ENCODE results near the gene TMEM169. TPM values are rescaled to one million over a fixed set of nuclear protein-coding genes. Genes with fewer than 3 reads are reported as not detected.

The TMEM169 gene
- total and polyA plus RNA-seq, 2 of the 13 experiments (the other 11 are each of a cell fraction or from before 2014, with no cell fraction given): 1.5 to 4.5 TPM

DNA sequence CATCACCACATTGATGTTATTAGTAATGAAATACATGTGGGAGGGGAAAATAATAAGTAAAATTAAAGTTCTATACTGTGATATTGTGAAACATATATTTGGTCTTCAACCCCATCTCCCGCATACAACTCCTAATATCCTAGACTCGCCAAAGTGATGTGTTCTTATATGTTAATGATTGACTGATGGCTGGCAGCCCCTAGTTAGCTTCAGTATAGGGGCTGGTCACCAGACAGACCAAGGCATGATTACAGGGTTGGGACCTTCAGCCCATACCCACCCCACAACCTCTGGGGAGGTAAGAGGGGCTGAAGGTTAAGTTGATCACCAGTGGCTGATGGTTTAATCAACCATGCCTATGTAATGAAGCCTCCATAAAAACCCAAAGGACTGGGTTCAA lies 40.3 kb upstream of the TMEM169 start:
- FAIRE-seq: no peak
- H3K36me3 ChIP-seq (replicated peaks in 1 of 2; ENCODE audit: control insufficient read depth in 1 of 2, insufficient read depth in 2 of 2, low read length in 2 of 2): peaks cover 41 to 79% of the 10 kb centered on the region in 2 experiments
- intact Hi-C loops (cut with micrococcal nuclease; ENCODE audit: unreplicated experiment) (no loop called here), in situ Hi-C loops (cut with HindIII; ENCODE audit: extremely low pct_ligation_motif_present, low pct_unique_long_range_greater_than_20kb) (no loop called here)
- H3K4me1 ChIP-seq (ENCODE audit: insufficient read depth, low read length): no peaks in the 10 kb centered on the region
- H3K4me3 ChIP-seq (replicated peaks in 1 of 3; ENCODE audit: insufficient read depth in 1 of 3, low read depth in 2 of 3, low read length in 3 of 3): no peak overlapping the region
- no peaks in the 10 kb centered on the region; the same call in 1 of the 2 replicates for H4K20me1 ChIP-seq (ENCODE audit: insufficient read depth, low read length)
- CTCF ChIA-PET (ENCODE audit: low intra/inter-chr PET ratio, low total read pairs): no interaction called here
- H3K4me2 ChIP-seq (ENCODE audit: low read depth, low read length): no peak overlapping the region
- POLR2A ChIA-PET: no interaction called here
- 95% methylated on average over 2 of the region's 2 CpGs for WGBS (ENCODE audit: low lambda C conversion rate)
- H3K9ac ChIP-seq (ENCODE audit: insufficient read depth, low read depth, low read length): no peak overlapping the region
- H3K27ac ChIP-seq (ENCODE audit: extremely low read length, insufficient read depth, low read length): no peak overlapping the region
- BruUV-seq (replicated peaks): no TSS peak
- H3K27me3 ChIP-seq (ENCODE audit: control insufficient read depth in 1 of 2, insufficient read depth in 2 of 2, low read length in 2 of 2): no peaks in the 10 kb centered on the region
- ATAC-seq: no peak; the same call in 2 of the 3 replicates
- DNase-seq (ENCODE audit: low spot score): no peak
- H3K79me2 ChIP-seq (ENCODE audit: insufficient read depth, low read length): no peaks in the 10 kb centered on the region
- no peak overlapping the region for H2AFZ ChIP-seq (ENCODE audit: low read length)
- H3K9me3 ChIP-seq (ENCODE audit: low read length): no peaks in the 10 kb centered on the region
- TF ChIP-seq DR1 (CRISPR knock-in tag; IDR thresholded peaks at IDR 0.05): no peak
- TF ChIP-seq, protein P1, sequence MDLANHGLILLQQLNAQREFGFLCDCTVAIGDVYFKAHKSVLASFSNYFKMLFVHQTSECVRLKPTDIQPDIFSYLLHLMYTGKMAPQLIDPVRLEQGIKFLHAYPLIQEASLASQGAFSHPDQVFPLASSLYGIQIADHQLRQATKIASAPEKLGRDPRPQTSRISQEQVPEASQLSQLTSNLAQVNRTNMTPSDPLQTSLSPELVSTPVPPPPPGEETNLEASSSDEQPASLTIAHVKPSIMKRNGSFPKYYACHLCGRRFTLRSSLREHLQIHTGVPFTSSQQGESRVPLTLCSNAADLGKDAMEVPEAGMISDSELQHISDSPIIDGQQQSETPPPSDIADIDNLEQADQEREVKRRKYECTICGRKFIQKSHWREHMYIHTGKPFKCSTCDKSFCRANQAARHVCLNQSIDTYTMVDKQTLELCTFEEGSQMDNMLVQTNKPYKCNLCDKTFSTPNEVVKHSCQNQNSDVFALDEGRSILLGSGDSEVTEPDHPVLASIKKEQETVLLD (CRISPR knock-in tag; IDR thresholded peaks at IDR 0.05; ENCODE audit: low read depth): no peak
- TF ChIP-seq, protein P2, sequence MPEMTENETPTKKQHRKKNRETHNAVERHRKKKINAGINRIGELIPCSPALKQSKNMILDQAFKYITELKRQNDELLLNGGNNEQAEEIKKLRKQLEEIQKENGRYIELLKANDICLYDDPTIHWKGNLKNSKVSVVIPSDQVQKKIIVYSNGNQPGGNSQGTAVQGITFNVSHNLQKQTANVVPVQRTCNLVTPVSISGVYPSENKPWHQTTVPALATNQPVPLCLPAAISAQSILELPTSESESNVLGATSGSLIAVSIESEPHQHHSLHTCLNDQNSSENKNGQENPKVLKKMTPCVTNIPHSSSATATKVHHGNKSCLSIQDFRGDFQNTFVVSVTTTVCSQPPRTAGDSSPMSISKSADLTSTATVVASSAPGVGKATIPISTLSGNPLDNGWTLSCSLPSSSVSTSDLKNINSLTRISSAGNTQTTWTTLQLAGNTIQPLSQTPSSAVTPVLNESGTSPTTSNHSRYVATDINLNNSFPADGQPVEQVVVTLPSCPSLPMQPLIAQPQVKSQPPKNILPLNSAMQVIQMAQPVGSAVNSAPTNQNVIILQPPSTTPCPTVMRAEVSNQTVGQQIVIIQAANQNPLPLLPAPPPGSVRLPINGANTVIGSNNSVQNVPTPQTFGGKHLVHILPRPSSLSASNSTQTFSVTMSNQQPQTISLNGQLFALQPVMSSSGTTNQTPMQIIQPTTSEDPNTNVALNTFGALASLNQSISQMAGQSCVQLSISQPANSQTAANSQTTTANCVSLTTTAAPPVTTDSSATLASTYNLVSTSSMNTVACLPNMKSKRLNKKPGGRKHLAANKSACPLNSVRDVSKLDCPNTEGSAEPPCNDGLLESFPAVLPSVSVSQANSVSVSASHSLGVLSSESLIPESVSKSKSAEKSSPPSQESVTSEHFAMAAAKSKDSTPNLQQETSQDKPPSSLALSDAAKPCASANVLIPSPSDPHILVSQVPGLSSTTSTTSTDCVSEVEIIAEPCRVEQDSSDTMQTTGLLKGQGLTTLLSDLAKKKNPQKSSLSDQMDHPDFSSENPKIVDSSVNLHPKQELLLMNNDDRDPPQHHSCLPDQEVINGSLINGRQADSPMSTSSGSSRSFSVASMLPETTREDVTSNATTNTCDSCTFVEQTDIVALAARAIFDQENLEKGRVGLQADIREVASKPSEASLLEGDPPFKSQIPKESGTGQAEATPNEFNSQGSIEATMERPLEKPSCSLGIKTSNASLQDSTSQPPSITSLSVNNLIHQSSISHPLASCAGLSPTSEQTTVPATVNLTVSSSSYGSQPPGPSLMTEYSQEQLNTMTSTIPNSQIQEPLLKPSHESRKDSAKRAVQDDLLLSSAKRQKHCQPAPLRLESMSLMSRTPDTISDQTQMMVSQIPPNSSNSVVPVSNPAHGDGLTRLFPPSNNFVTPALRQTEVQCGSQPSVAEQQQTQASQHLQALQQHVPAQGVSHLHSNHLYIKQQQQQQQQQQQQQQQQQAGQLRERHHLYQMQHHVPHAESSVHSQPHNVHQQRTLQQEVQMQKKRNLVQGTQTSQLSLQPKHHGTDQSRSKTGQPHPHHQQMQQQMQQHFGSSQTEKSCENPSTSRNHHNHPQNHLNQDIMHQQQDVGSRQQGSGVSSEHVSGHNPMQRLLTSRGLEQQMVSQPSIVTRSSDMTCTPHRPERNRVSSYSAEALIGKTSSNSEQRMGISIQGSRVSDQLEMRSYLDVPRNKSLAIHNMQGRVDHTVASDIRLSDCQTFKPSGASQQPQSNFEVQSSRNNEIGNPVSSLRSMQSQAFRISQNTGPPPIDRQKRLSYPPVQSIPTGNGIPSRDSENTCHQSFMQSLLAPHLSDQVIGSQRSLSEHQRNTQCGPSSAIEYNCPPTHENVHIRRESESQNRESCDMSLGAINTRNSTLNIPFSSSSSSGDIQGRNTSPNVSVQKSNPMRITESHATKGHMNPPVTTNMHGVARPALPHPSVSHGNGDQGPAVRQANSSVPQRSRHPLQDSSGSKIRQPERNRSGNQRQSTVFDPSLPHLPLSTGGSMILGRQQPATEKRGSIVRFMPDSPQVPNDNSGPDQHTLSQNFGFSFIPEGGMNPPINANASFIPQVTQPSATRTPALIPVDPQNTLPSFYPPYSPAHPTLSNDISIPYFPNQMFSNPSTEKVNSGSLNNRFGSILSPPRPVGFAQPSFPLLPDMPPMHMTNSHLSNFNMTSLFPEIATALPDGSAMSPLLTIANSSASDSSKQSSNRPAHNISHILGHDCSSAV (CRISPR knock-in tag; IDR thresholded peaks at IDR 0.05; ENCODE audit: borderline replicate concordance): no peak
- TF ChIP-seq, protein P3, sequence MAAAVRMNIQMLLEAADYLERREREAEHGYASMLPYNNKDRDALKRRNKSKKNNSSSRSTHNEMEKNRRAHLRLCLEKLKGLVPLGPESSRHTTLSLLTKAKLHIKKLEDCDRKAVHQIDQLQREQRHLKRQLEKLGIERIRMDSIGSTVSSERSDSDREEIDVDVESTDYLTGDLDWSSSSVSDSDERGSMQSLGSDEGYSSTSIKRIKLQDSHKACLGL (CRISPR knock-in tag; IDR thresholded peaks at IDR 0.05): no peak
- TF ChIP-seq FOXA3 (CRISPR knock-in tag; IDR thresholded peaks at IDR 0.05): no peak
- TF ChIP-seq ZNF781 (CRISPR knock-in tag; IDR thresholded peaks at IDR 0.05; ENCODE audit: borderline replicate concordance, not compliant biosample characterization): no peak
